K562 (cell line): ENCODE results near the gene ABHD5. TPM values are rescaled to one million over a fixed set of nuclear protein-coding genes. Genes with fewer than 3 reads are reported as not detected.

Experiments used
- ATAC-seq: fragments of 200-7000 bp; cut with Tn5 transposase; 3 replicates; pipeline ENCODE4 v1.9.1; 2020; ENCODE audit warnings: moderate library complexity
- BruUV-seq: library from RNA; stranded (reverse); fragments of 400-500 nt; replicated peaks from 2 replicates; lab custom pipeline; 2021; lab: Mats Ljungman, UMichigan
- CTCF ChIA-PET: fragments of 300-600 bp; formaldehyde crosslinking; extraction: SDS; loops from one replicate; lab custom pipeline; 2021; ENCODE audit warnings: low intra/inter-chr PET ratio; lab: Yijun Ruan, JAX
- POLR2A ChIA-PET: fragments of 300-600, 350-650 bp; sonication (Branson Sonifier 250); formaldehyde crosslinking; extraction: SDS; loops from one replicate; lab custom pipeline; 2021; ENCODE audit warnings: antibody characterized with exemption, inconsistent platforms; lab: Yijun Ruan, JAX
- DNase-seq, 4 experiments: peaks; one replicate each; pipeline versions ENCODE4 v3.0.0 to v3.0.0-alpha.2; 2011 to 2018; ENCODE audit warnings: low spot score in 3 of 4, mixed read lengths in 3 of 4; ENCODE audit errors: extremely low read depth in 1 of 4
- FAIRE-seq: peaks from 2 replicates; lab custom pipeline; 2011; peaks lifted over from hg19 to GRCh38; lab: Jason Lieb, UNC
- H2AFZ ChIP-seq: 2 replicates; pipeline ENCODE4 v1.6.0; 2011; ENCODE audit warnings: low read depth, low read length, control low read depth, inconsistent platforms
- H3K27ac ChIP-seq: fragments of 200-600 bp; 3 replicates; pipeline ENCODE4 v1.8.0; 2011; ENCODE audit warnings: low read depth, mild to moderate bottlenecking, control low read depth, inconsistent platforms, low read length, moderate library complexity, mixed read lengths; ENCODE audit errors: extremely low read depth
- H3K27me3 ChIP-seq, 2 experiments: fragments of 300-600 bp in 1 of 2; 2 replicates in 1 of 2; 3 replicates in 1 of 2; pipeline versions ENCODE4 v1.6.0 to v1.8.0; 2011; ENCODE audit warnings: inconsistent platforms in 2 of 2, low read length in 2 of 2, mild to moderate bottlenecking in 1 of 2, mixed read lengths in 1 of 2, moderate library complexity in 1 of 2; ENCODE audit not compliant: control insufficient read depth in 2 of 2, insufficient read depth in 2 of 2
- H3K36me3 ChIP-seq: fragments of 300-600 bp; 3 replicates; pipeline ENCODE4 v1.8.0; 2011; ENCODE audit warnings: mild to moderate bottlenecking, low read length, inconsistent platforms; ENCODE audit not compliant: control insufficient read depth, insufficient read depth
- H3K4me1 ChIP-seq, 2 experiments: fragments of 200-600 bp in 1 of 2; replicated peaks in 1 of 2; 2 replicates in 1 of 2; 3 replicates in 1 of 2; pipeline versions ENCODE4 v1.5.1 to v1.8.0; 2011; ENCODE audit warnings: inconsistent platforms in 2 of 2, low read length in 2 of 2, mild to moderate bottlenecking in 1 of 2, mixed read lengths in 1 of 2, moderate library complexity in 1 of 2; ENCODE audit not compliant: control insufficient read depth in 2 of 2, insufficient read depth in 2 of 2
- H3K4me2 ChIP-seq: 2 replicates; pipeline ENCODE4 v1.6.1; 2011; ENCODE audit warnings: low read length, control low read depth, inconsistent platforms, mixed read lengths; ENCODE audit not compliant: insufficient read depth
- H3K4me3 ChIP-seq: fragments of 200-600 bp; sonication (generic), shearing (Covaris generic); 2 replicates; pipeline ENCODE4 v1.5.1; 2016; ENCODE audit warnings: control low read depth, inconsistent platforms
- H3K79me2 ChIP-seq: fragments of 200-600 bp; 3 replicates; pipeline ENCODE4 v1.8.0; 2011; ENCODE audit warnings: low read length, inconsistent platforms; ENCODE audit not compliant: control insufficient read depth, insufficient read depth
- H3K9ac ChIP-seq, 2 experiments: 2 replicates each; pipeline versions ENCODE4 v1.6.0 to v1.6.1; 2011; ENCODE audit warnings: low read depth in 2 of 2, low read length in 2 of 2, control low read depth in 1 of 2, inconsistent platforms in 1 of 2, mild to moderate bottlenecking in 1 of 2, mixed read lengths in 1 of 2; ENCODE audit not compliant: insufficient read depth in 1 of 2
- H3K9me1 ChIP-seq: one replicate; pipeline ENCODE4 v1.6.0; 2011; ENCODE audit warnings: inconsistent platforms, mild to moderate bottlenecking, low read length, moderate library complexity; ENCODE audit not compliant: control insufficient read depth, insufficient read depth
- H3K9me3 ChIP-seq: replicated peaks from 2 replicates; pipeline ENCODE4 v1.5.1; 2011; ENCODE audit warnings: low read depth, low read length, inconsistent platforms; ENCODE audit not compliant: control insufficient read depth, insufficient read depth
- H4K20me1 ChIP-seq: replicated peaks from 2 replicates; pipeline ENCODE4 v1.6.1; 2011; ENCODE audit warnings: low read length, inconsistent platforms, mixed read lengths; ENCODE audit not compliant: control insufficient read depth, insufficient read depth
- BCOR ChIP-seq: fragments of 450-650 bp; IDR thresholded peaks from 2 replicates; pipeline ENCODE4 v1.6.1; 2016
- ESRRB ChIP-seq: fragments of 250-450 bp; sonication (Bioruptor Pico); IDR thresholded peaks from 2 replicates; pipeline ENCODE4 v1.5.0; 2020; ENCODE audit warnings: mild to moderate bottlenecking, moderate library complexity, borderline replicate concordance
- MTF1 ChIP-seq: fragments of 250-450 bp; sonication (Bioruptor Pico); IDR thresholded peaks from 2 replicates; pipeline ENCODE4 v1.9.0; 2021; ENCODE audit warnings: moderate library complexity, mild to moderate bottlenecking, inconsistent platforms, borderline replicate concordance
- RBM25 ChIP-seq: fragments of 200-400 bp; formaldehyde crosslinking; IDR thresholded peaks from 2 replicates; pipeline ENCODE4 v1.6.1; 2018; ENCODE audit warnings: low read length, low read depth, moderate library complexity; ENCODE audit not compliant: severe bottlenecking
- SUPT5H ChIP-seq: fragments of 450-650 bp; IDR thresholded peaks from 2 replicates; pipeline ENCODE4 v1.6.1; 2016
- WGBS: fragments of 100-300 bp; shearing (Covaris generic); methylation state at CpG from one replicate; pipeline ENCODE4 v1.1.6; 2016; ENCODE audit warnings: low coverage, mixed read lengths; ENCODE audit not compliant: insufficient coverage; ENCODE audit errors: missing lambda C conversion rate; 5-methylcytosine and 5-hydroxymethylcytosine counted together
- in situ Hi-C: fragments of 300-500 bp; cut with MboI; formaldehyde crosslinking; loops from 4 replicates; pipeline ENCODE4 v1.15.0; 2018; ENCODE audit warnings: inconsistent platforms, mixed read lengths
- intact Hi-C: fragments of 100-400 bp; cut with micrococcal nuclease; formaldehyde crosslinking; loops from 2 replicates; pipeline ENCODE4 v1.14.2; 2022
- polyA plus RNA-seq, 8 experiments: library from polyadenylated mRNA; depleted of rRNA in 4 of 8; stranded (reverse) in 5 of 8; unstranded in 3 of 8; fragments of >200 nt; fragmentation: Nextera tagmentation in 2 of 8; fragmentation: Illumina TruSeq in 1 of 8; extraction: Ambion mirVana in 2 of 8; extraction: Trizol in 1 of 8; gene quantifications; 2 replicates each; pipeline versions ENCODE4 v1.2.1 to v1.2.3, GENCODE V29; 2011 to 2014; ENCODE audit warnings: inconsistent platforms in 1 of 8, missing spikeins in 1 of 8
- total RNA-seq, 7 experiments: library from RNA; depleted of rRNA in 6 of 7; stranded (reverse); fragments of >200 nt in 6 of 7; fragmentation: Illumina TruSeq in 2 of 7; extraction: Trizol in 2 of 7; gene quantifications; 2 replicates each; pipeline versions ENCODE4 v1.2.1 to v1.2.3, GENCODE V29; 2011 to 2021; ENCODE audit warnings: low replicate concordance in 1 of 7
- TF ChIP-seq, protein P1 (sequence below): sonication (generic); formaldehyde crosslinking; IDR thresholded peaks from 2 replicates; pipeline ENCODE4 v1.8.0; 2022; ENCODE audit warnings: missing genetic modification reagents, mild to moderate bottlenecking, moderate library complexity, borderline replicate concordance

Gene ABHD5
- total and polyA plus RNA-seq, 9 of the 15 experiments (the other 6 are each of a cell fraction or from before 2014, with no cell fraction given): 27.8 to 61.7 (median 39.9) TPM

DNA sequence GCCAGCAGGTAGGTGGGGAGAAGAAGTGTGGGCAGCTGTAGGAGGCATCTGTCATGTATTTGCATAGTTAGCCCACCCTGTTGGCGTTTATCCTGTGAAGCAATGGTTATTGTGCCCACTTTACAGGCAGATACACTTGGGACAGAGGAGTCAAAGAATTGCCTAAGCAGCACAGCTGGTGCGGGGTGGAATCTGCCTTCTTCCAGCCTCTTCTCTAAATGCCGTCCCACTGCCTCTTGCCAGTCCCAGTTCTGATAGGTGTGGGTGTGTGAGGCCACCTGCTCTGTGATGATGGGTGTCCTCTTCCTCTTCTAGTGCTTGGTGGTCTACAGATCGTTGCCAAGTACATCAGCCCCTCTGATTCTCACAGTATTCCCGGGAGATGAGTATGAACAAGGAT lies 80.9 kb downstream of the ABHD5 start:
- FAIRE-seq (no peak), ATAC-seq (no peak), DNase-seq (no peak)
- peak overlapping the region in 1 of 2 experiments; percentile 21; a peak in 1 of 4 replicates for H3K9ac ChIP-seq
- intact Hi-C loops: loop anchor here (5.0 kb wide), 1 partner anchor 156 kb away; no protein-coding TSS in a partner anchor
- no peak for TF ChIP-seq SUPT5H
- no peak for TF ChIP-seq MTF1 (CRISPR knock-in tag)
- peak; percentile 39; the same call in 1 of the 2 replicates for TF ChIP-seq BCOR
- TF ChIP-seq RBM25: peak; percentile 50
- TF ChIP-seq, protein P1, sequence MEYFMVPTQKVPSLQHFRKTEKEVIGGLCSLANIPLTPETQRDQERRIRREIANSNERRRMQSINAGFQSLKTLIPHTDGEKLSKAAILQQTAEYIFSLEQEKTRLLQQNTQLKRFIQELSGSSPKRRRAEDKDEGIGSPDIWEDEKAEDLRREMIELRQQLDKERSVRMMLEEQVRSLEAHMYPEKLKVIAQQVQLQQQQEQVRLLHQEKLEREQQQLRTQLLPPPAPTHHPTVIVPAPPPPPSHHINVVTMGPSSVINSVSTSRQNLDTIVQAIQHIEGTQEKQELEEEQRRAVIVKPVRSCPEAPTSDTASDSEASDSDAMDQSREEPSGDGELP (CRISPR knock-in tag): 0 out of 2 replicates have a peak, but pooled peaks have one; percentile 18
- TF ChIP-seq ESRRB (CRISPR knock-in tag): no peak
- WGBS: 58% methylated on average over 5 of the region's 5 CpGs
- H3K27ac ChIP-seq: peak overlapping the region; percentile 14; the same call in 1 of the 3 replicates
- H4K20me1 ChIP-seq: no peaks in the 10 kb centered on the region
- ChIA-PET CTCF (no interaction called here), POLR2A (no interaction called here)
- peaks cover 40 to 48% of the 10 kb centered on the region in 2 experiments for H3K4me1 ChIP-seq
- in situ Hi-C loops: no loop called here
- H3K27me3 ChIP-seq: no peaks in the 10 kb centered on the region
- peaks cover 7% of the 10 kb centered on the region for H3K9me1 ChIP-seq
- H3K4me3 ChIP-seq: no peak overlapping the region
- peak overlapping the region; percentile 91 for H2AFZ ChIP-seq
- H3K79me2 ChIP-seq: no peaks in the 10 kb centered on the region
- BruUV-seq: no TSS peak
- no peaks in the 10 kb centered on the region for H3K9me3 ChIP-seq
- H3K4me2 ChIP-seq: peak overlapping the region; percentile 80; the same call in 1 of the 2 replicates
- H3K36me3 ChIP-seq: no peaks in the 10 kb centered on the region
